ENCODE measurements around the gene MAPK6. TPM values are rescaled to one million over a fixed set of nuclear protein-coding genes. Genes with fewer than 3 reads are reported as not detected.

MAPK6 gene
- total and polyA plus RNA-seq, 2 of the 8 experiments (the other 6 are each of a cell fraction or from before 2014, with no cell fraction given): 22.6 to 108 TPM

DNA sequence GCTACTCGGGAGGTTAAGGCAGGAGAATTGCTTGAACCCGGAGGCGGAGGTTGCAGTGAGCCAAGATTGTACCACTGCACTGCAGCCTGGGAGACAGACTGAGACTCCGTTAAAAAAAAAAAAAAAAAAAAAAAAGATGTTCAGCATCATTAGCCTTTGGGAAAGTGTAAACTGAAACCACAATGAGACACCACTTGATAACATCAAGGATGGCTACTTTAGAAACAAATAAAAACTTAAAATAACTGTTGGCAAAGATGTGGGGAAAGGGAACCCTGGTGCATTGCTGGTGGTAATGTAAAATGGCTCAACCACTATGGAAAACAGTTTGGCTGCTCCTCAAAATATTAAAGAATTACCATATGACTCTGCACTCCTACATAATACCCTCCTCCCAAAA is 49.3 kb upstream of the MAPK6 start:
- no peak overlapping the region for H3K27ac ChIP-seq (ENCODE audit: low read depth, low read length)
- no peak overlapping the region for H2BK120ac ChIP-seq (replicated peaks; ENCODE audit: low read depth, low read length)
- no peak overlapping the region for H3K23ac ChIP-seq (ENCODE audit: insufficient read length)
- CTCF ChIA-PET (ENCODE audit: partially characterized antibody): interaction anchor here (1.2 to 2.1 kb wide), 3 partner anchors 99 to 109 kb away, joined by 3 to 8 read pairs (median 3); no protein-coding TSS in a partner anchor
- POLR2A ChIA-PET (ENCODE audit: partially characterized antibody): interaction anchor here (0.8 to 3.0 kb wide), 4 partner anchors 11 to 50 kb away, joined by 3 to 17 read pairs (median 10); no protein-coding TSS in a partner anchor
- no peak overlapping the region for H3K56ac ChIP-seq (replicated peaks; ENCODE audit: insufficient read length, low read depth, low read length)
- no peak overlapping the region for H4K5ac ChIP-seq (ENCODE audit: insufficient read length, low read depth, low read length)
- no peak overlapping the region for H3K4me3 ChIP-seq (ENCODE audit: extremely low read depth in 1 of 4, insufficient read depth in 2 of 4, low read depth in 3 of 4, low read length in 4 of 4)
- no peak overlapping the region for H3K9ac ChIP-seq (replicated peaks in 1 of 4; ENCODE audit: extremely low read depth in 1 of 4, low read depth in 3 of 4, low read length in 3 of 4)
- H3K27me3 ChIP-seq (replicated peaks in 1 of 4; ENCODE audit: control insufficient read depth in 3 of 4, extremely low read depth in 1 of 4, insufficient read depth in 3 of 4, low read length in 3 of 4): no peaks in the 10 kb centered on the region
- DNase-seq (ENCODE audit: low read depth in 1 of 2, low spot score in 2 of 2) (no peak), FAIRE-seq (no peak)
- no peaks in the 10 kb centered on the region; a peak in 1 of 7 replicates for H3K4me1 ChIP-seq (replicated peaks in 1 of 4; ENCODE audit: control insufficient read depth in 3 of 4, insufficient read depth in 4 of 4, low read length in 3 of 4)
- no peaks in the 10 kb centered on the region for H4K20me1 ChIP-seq (replicated peaks in 1 of 2; ENCODE audit: control insufficient read depth in 1 of 2, insufficient read depth in 2 of 2, low read length in 2 of 2)
- WGBS, 2 experiments (ENCODE audit: extremely low coverage in 1 of 2, insufficient coverage in 1 of 2, insufficient read length in 1 of 2, insufficient replicate concordance in 2 of 2, low coverage in 1 of 2, low lambda C conversion rate in 2 of 2, missing lambda C conversion rate in 1 of 2): 96% methylated on average over 3 of the region's 4 CpGs; no CpG with 5 or more reads in 1 of the 2 experiments
- H3K79me1 ChIP-seq (ENCODE audit: low read depth, low read length): no peaks in the 10 kb centered on the region; the same call in 1 of the 2 replicates
- H3K36me3 ChIP-seq (ENCODE audit: control insufficient read depth in 2 of 4, insufficient read depth in 4 of 4, low read length in 3 of 4): peaks cover 0 to 11% (median 5%) of the 10 kb centered on the region in 4 experiments; a peak in 5 of 8 replicates
- H3K79me2 ChIP-seq (ENCODE audit: control insufficient read depth in 1 of 2, insufficient read depth in 2 of 2, low read length in 2 of 2): peaks cover 7 to 55% of the 10 kb centered on the region in 2 experiments
- H3K4ac ChIP-seq (replicated peaks; ENCODE audit: insufficient read length, low read depth, low read length): no peak overlapping the region
- H3K4me2 ChIP-seq (ENCODE audit: insufficient read depth in 1 of 2, low read depth in 2 of 2, low read length in 2 of 2): peak overlapping the region in 1 of 2 experiments; percentile 93; a peak in 1 of 4 replicates
- no peak for TF ChIP-seq KDM1A (IDR thresholded peaks at IDR 0.05; ENCODE audit: borderline replicate concordance, low read length)
- no peak for TF ChIP-seq CHD1 (IDR thresholded peaks at IDR 0.05; ENCODE audit: low read depth, low read length)
- no peak for TF ChIP-seq SP2 (IDR thresholded peaks at IDR 0.05; ENCODE audit: low read length)
- TF ChIP-seq CHD2 (IDR thresholded peaks at IDR 0.05; ENCODE audit: low read length): no peak
- TF ChIP-seq SRF (IDR thresholded peaks at IDR 0.05; ENCODE audit: low read depth, low read length): no peak
- TF ChIP-seq TBP (IDR thresholded peaks at IDR 0.05; ENCODE audit: low read depth, low read length): no peak
- no peak for TF ChIP-seq KDM4A (IDR thresholded peaks at IDR 0.05; ENCODE audit: low read depth, low read length, severe bottlenecking)
- no peak for TF ChIP-seq PHF8 (conservative IDR thresholded peaks at IDR 0.05; ENCODE audit: low read depth, low read length)
- no peak for TF ChIP-seq TAF1 (IDR thresholded peaks at IDR 0.05; ENCODE audit: low read depth, low read length)
- TF ChIP-seq SP1 (IDR thresholded peaks at IDR 0.05; ENCODE audit: low read depth, low read length): no peak
- TF ChIP-seq TCF12 (IDR thresholded peaks at IDR 0.05; ENCODE audit: low read depth, low read length): no peak
- H2AK5ac ChIP-seq (ENCODE audit: low read depth, low read length): no peak overlapping the region
- H2BK15ac ChIP-seq (ENCODE audit: low read length): no peak overlapping the region
- H4K91ac ChIP-seq (replicated peaks; ENCODE audit: insufficient read length, low read length): no peak overlapping the region
- H3K9me3 ChIP-seq (ENCODE audit: insufficient read depth in 2 of 2, low read depth in 1 of 2, low read length in 1 of 2): no peaks in the 10 kb centered on the region
- no peak overlapping the region for H2BK12ac ChIP-seq (ENCODE audit: low read depth, low read length)
- no peak overlapping the region for H2AFZ ChIP-seq (ENCODE audit: low read length)
- no peak overlapping the region for H2BK5ac ChIP-seq (ENCODE audit: low read depth, low read length)
- no peak overlapping the region for H2BK20ac ChIP-seq (ENCODE audit: low read length)
- H3K18ac ChIP-seq (ENCODE audit: extremely low read depth, low read length): no peak overlapping the region
- H3K23me2 ChIP-seq (ENCODE audit: low read depth, low read length): peaks cover 8% of the 10 kb centered on the region; the same call in 1 of the 2 replicates
- H4K8ac ChIP-seq (ENCODE audit: extremely low read depth, insufficient read depth, low read length): no peak overlapping the region
- H3K14ac ChIP-seq (ENCODE audit: insufficient read length): no peak overlapping the region

Data from H1 (cell line).